ENCODE data around the gene MYO7B.

Gene MYO7B

GRCh38 chr2:127683757-127684156 is 148.3 kb downstream of the MYO7B start:
- DNase-seq: no peak

GRCh38 chr2:127685410-127686080 is 150.1 kb downstream of the MYO7B start:
- no peak for DNase-seq
